ENCODE measurements around the gene MTG2. TPM values are rescaled to one million over a fixed set of nuclear protein-coding genes. Genes with fewer than 3 reads are reported as not detected.

The MTG2 gene
- total RNA-seq, 1 donor from 2014 or later, result 31.5 TPM

GRCh38 chr20:62171245-62171644 lies 11.6 kb upstream of the MTG2 start:
- TF ChIP-seq CTCF (IDR thresholded peaks at IDR 0.05; ENCODE audit: insufficient read depth, low read depth, low read length) (no peak), EZH2 (IDR thresholded peaks at IDR 0.05; ENCODE audit: insufficient read depth, low read length) (no peak)
- H3K27ac Mint-ChIP-seq (ENCODE audit: unreplicated experiment), result no peak overlapping the region
- H3K79me2 ChIP-seq (ENCODE audit: insufficient read depth, low read length), result no peaks in the 10 kb centered on the region
- H4K20me1 ChIP-seq (ENCODE audit: insufficient read depth, low read length), result no peaks in the 10 kb centered on the region
- no peak overlapping the region for H3K9ac ChIP-seq (ENCODE audit: low read length)
- H3K4me1 ChIP-seq (ENCODE audit: insufficient read depth, low read length), result no peaks in the 10 kb centered on the region
- DNase-seq (ENCODE audit: low read depth), result no peak
- FAIRE-seq, result no peak
- H3K9me3 Mint-ChIP-seq (ENCODE audit: unreplicated experiment), result no peaks in the 10 kb centered on the region
- no peaks in the 10 kb centered on the region for H3K27me3 Mint-ChIP-seq (ENCODE audit: low read depth, unreplicated experiment)
- H3K36me3 ChIP-seq (ENCODE audit: insufficient read depth, low read length), result peaks cover 16% of the 10 kb centered on the region
- peaks cover 10% of the 10 kb centered on the region for H3K36me3 Mint-ChIP-seq (ENCODE audit: low read depth, unreplicated experiment)
- H3K27me3 ChIP-seq (ENCODE audit: insufficient read depth, low read length), result no peaks in the 10 kb centered on the region
- peak overlapping the region; percentile 62 for H3K4me3 Mint-ChIP-seq (ENCODE audit: unreplicated experiment)
- H3K9me3 ChIP-seq (ENCODE audit: insufficient read depth, low read depth, low read length), result no peaks in the 10 kb centered on the region
- no peak overlapping the region for H3K4me3 ChIP-seq (ENCODE audit: insufficient read depth, low read depth, low read length)
- no peak overlapping the region for H2AFZ ChIP-seq (ENCODE audit: low read depth, low read length)
- H3K4me2 ChIP-seq (ENCODE audit: low read length), result no peak overlapping the region
- H3K27ac ChIP-seq (ENCODE audit: low read depth, low read length), result no peak overlapping the region
- no peaks in the 10 kb centered on the region for H3K4me1 Mint-ChIP-seq (ENCODE audit: low read depth, unreplicated experiment)

GRCh38 chr20:62172666-62173065 lies 10.2 kb upstream of the MTG2 start:
- H3K79me2 ChIP-seq (ENCODE audit: insufficient read depth, low read length), result no peaks in the 10 kb centered on the region
- no peaks in the 10 kb centered on the region for H3K27me3 Mint-ChIP-seq (ENCODE audit: low read depth, unreplicated experiment)
- FAIRE-seq (no peak), DNase-seq (ENCODE audit: low read depth) (no peak)
- H3K27ac ChIP-seq (ENCODE audit: low read depth, low read length), result no peak overlapping the region
- peaks cover 13% of the 10 kb centered on the region for H3K36me3 ChIP-seq (ENCODE audit: insufficient read depth, low read length)
- H3K4me1 ChIP-seq (ENCODE audit: insufficient read depth, low read length), result no peaks in the 10 kb centered on the region
- H3K36me3 Mint-ChIP-seq (ENCODE audit: low read depth, unreplicated experiment), result peaks cover 10% of the 10 kb centered on the region
- no peaks in the 10 kb centered on the region for H3K9me3 Mint-ChIP-seq (ENCODE audit: unreplicated experiment)
- H3K27ac Mint-ChIP-seq (ENCODE audit: unreplicated experiment), result no peak overlapping the region
- no peak overlapping the region for H3K4me2 ChIP-seq (ENCODE audit: low read length)
- H3K9ac ChIP-seq (ENCODE audit: low read length), result no peak overlapping the region
- H3K9me3 ChIP-seq (ENCODE audit: insufficient read depth, low read depth, low read length), result no peaks in the 10 kb centered on the region
- no peak overlapping the region for H3K4me3 Mint-ChIP-seq (ENCODE audit: unreplicated experiment)
- no peaks in the 10 kb centered on the region for H3K27me3 ChIP-seq (ENCODE audit: insufficient read depth, low read length)
- H4K20me1 ChIP-seq (ENCODE audit: insufficient read depth, low read length), result no peaks in the 10 kb centered on the region
- H3K4me1 Mint-ChIP-seq (ENCODE audit: low read depth, unreplicated experiment), result no peaks in the 10 kb centered on the region
- no peak overlapping the region for H3K4me3 ChIP-seq (ENCODE audit: insufficient read depth, low read depth, low read length)
- TF ChIP-seq EZH2 (IDR thresholded peaks at IDR 0.05; ENCODE audit: insufficient read depth, low read length) (no peak), CTCF (IDR thresholded peaks at IDR 0.05; ENCODE audit: insufficient read depth, low read depth, low read length) (no peak)
- no peak overlapping the region for H2AFZ ChIP-seq (ENCODE audit: low read depth, low read length)

GRCh38 chr20:62174021-62174804 lies 8.6 kb upstream of the MTG2 start:
- Histone ChIP-seq H3K36me3 (ENCODE audit: insufficient read depth, low read length) (peaks cover 13% of the 10 kb centered on the region), H3K9me3 (ENCODE audit: insufficient read depth, low read depth, low read length) (no peaks in the 10 kb centered on the region), H4K20me1 (ENCODE audit: insufficient read depth, low read length) (no peaks in the 10 kb centered on the region), H3K4me1 (ENCODE audit: insufficient read depth, low read length) (no peaks in the 10 kb centered on the region), H3K27ac (ENCODE audit: low read depth, low read length) (no peak overlapping the region), H2AFZ (ENCODE audit: low read depth, low read length) (no peak overlapping the region), H3K4me3 (ENCODE audit: insufficient read depth, low read depth, low read length) (no peak overlapping the region), H3K79me2 (ENCODE audit: insufficient read depth, low read length) (no peaks in the 10 kb centered on the region), H3K4me2 (ENCODE audit: low read length) (no peak overlapping the region), H3K9ac (ENCODE audit: low read length) (no peak overlapping the region), H3K27me3 (ENCODE audit: insufficient read depth, low read length) (no peaks in the 10 kb centered on the region)
- no peak for FAIRE-seq
- Mint-ChIP-seq H3K27ac (ENCODE audit: unreplicated experiment) (no peak overlapping the region), H3K36me3 (ENCODE audit: low read depth, unreplicated experiment) (peaks cover 7% of the 10 kb centered on the region), H3K4me3 (ENCODE audit: unreplicated experiment) (no peak overlapping the region), H3K4me1 (ENCODE audit: low read depth, unreplicated experiment) (no peaks in the 10 kb centered on the region), H3K9me3 (ENCODE audit: unreplicated experiment) (no peaks in the 10 kb centered on the region), H3K27me3 (ENCODE audit: low read depth, unreplicated experiment) (no peaks in the 10 kb centered on the region)
- no peak for DNase-seq (ENCODE audit: low read depth)
- no peak for TF ChIP-seq EZH2 (IDR thresholded peaks at IDR 0.05; ENCODE audit: insufficient read depth, low read length)
- no peak for TF ChIP-seq CTCF (IDR thresholded peaks at IDR 0.05; ENCODE audit: insufficient read depth, low read depth, low read length)

Data from astrocyte (in vitro differentiated cells and primary cell).